Erythroblast (primary cell): ENCODE results near the gene MSRB3.

ENCODE experiments used
- GATA1 ChIP-seq: IDR thresholded peaks from 2 replicates; pipeline ENCODE4 v1.6.1; 2011; ENCODE audit warnings: low read depth, mild to moderate bottlenecking, control low read depth, low read length, moderate library complexity
- POLR2A ChIP-seq: IDR thresholded peaks from 2 replicates; pipeline ENCODE4 v1.6.1; 2011; ENCODE audit warnings: mild to moderate bottlenecking, low read length

- TF ChIP-seq POLR2A (no peak), GATA1 (no peak)
These were observed 182.5 kb downstream of the MSRB3 start for GRCh38 chr12:65461017-65461416.
